Glomerular visceral epithelial cell (primary cell): ENCODE results near the gene AKR1B1.
"Not testable (repeated sequence)": the region's sequence is repeated elsewhere in the genome, so short reads cannot be mapped to it uniquely, and the experiment has no call there.

Experiments used
- DNase-seq: peaks from one replicate; pipeline ENCODE4 v3.0.0-alpha.2; 2016; ENCODE audit errors: extremely low spot score

The AKR1B1 gene

GRCh38 chr7:134458806-134459698, at the start of gene AKR1B1:
AKR1B1 (minus strand) TSS chr7:134459100; CDS start chr7:134459062, 38 bp downstream.
- peak; percentile 92 for DNase-seq

GRCh38 chr7:134505856-134506255, 47.0 kb upstream of the AKR1B1 start:
- DNase-seq, result no peak

GRCh38 chr7:134504660-134505164, 45.8 kb upstream of the AKR1B1 start:
- no peak for DNase-seq

GRCh38 chr7:134502463-134503371, 43.8 kb upstream of the AKR1B1 start:
- no peak for DNase-seq

- DNase-seq, result no peak
These were observed 42.1 kb upstream of the AKR1B1 start for GRCh38 chr7:134500982-134501381.

GRCh38 chr7:134500406-134500805, 41.5 kb upstream of the AKR1B1 start:
- no peak for DNase-seq

- no peak for DNase-seq
These were observed 36.6 kb upstream of the AKR1B1 start for GRCh38 chr7:134495546-134495945.

GRCh38 chr7:134493091-134493490, 34.2 kb upstream of the AKR1B1 start:
- DNase-seq, result no peak

- not testable (repeated sequence) for DNase-seq
These were observed 28.8 kb upstream of the AKR1B1 start for GRCh38 chr7:134487721-134488120.

- no peak for DNase-seq
These were observed 26.3 kb upstream of the AKR1B1 start for GRCh38 chr7:134485203-134485602.

- DNase-seq, result no peak
These were observed 24.4 kb upstream of the AKR1B1 start for GRCh38 chr7:134483296-134483695.

GRCh38 chr7:134482858-134483257, 24.0 kb upstream of the AKR1B1 start:
- DNase-seq, result no peak

- DNase-seq, result no peak
These were observed 22.3 kb upstream of the AKR1B1 start for GRCh38 chr7:134481167-134481566.

GRCh38 chr7:134480730-134481129, 21.8 kb upstream of the AKR1B1 start:
- DNase-seq, result peak; percentile 62

- no peak for DNase-seq
These were observed 21.3 kb upstream of the AKR1B1 start for GRCh38 chr7:134480202-134480601.

- no peak for DNase-seq
These were observed 19.8 kb upstream of the AKR1B1 start for GRCh38 chr7:134478707-134479106.

GRCh38 chr7:134477954-134478353, 19.1 kb upstream of the AKR1B1 start:
- no peak for DNase-seq

- DNase-seq, result no peak
These were observed 17.1 kb upstream of the AKR1B1 start for GRCh38 chr7:134476044-134476443.

GRCh38 chr7:134474828-134475227, 15.9 kb upstream of the AKR1B1 start:
- no peak for DNase-seq

- DNase-seq, result no peak
These were observed 15.0 kb upstream of the AKR1B1 start for GRCh38 chr7:134473861-134474291.

- no peak for DNase-seq
These were observed 13.8 kb upstream of the AKR1B1 start for GRCh38 chr7:134472572-134473244.

GRCh38 chr7:134470864-134471263, 12.0 kb upstream of the AKR1B1 start:
- DNase-seq, result peak; percentile 51
